Activated CD8-positive, alpha-beta memory T cell treated with anti-CD3 and anti-CD28 coated beads for 4 hours (primary cell): ENCODE data around the gene KCNK3.

Experiments
- DNase-seq, 2 donors: peaks; one replicate each; pipeline ENCODE4 v3.0.0-alpha.2; 2020; ENCODE audit warnings: low read depth in 2 of 2

The KCNK3 gene

GRCh38 chr2:26711457-26712161 is 19.1 kb downstream of the KCNK3 start:
- no peak for DNase-seq

- no peak for DNase-seq
Measured at GRCh38 chr2:26712486-26713465, 20.3 kb downstream of the KCNK3 start.

- DNase-seq, result no peak
Measured at GRCh38 chr2:26715528-26716270, 23.2 kb downstream of the KCNK3 start.

GRCh38 chr2:26716340-26716739 is 23.8 kb downstream of the KCNK3 start:
- no peak for DNase-seq

- no peak for DNase-seq
Measured at GRCh38 chr2:26716769-26717168, 24.2 kb downstream of the KCNK3 start.

- DNase-seq, result no peak
Measured at GRCh38 chr2:26717362-26717761, 24.8 kb downstream of the KCNK3 start.

- no peak for DNase-seq
Measured at GRCh38 chr2:26718949-26719686, 26.6 kb downstream of the KCNK3 start.

GRCh38 chr2:26720322-26721114 is 28.0 kb downstream of the KCNK3 start:
- DNase-seq, result no peak

- no peak for DNase-seq
Measured at GRCh38 chr2:26721115-26722032, 28.9 kb downstream of the KCNK3 start.

- DNase-seq, result no peak
Measured at GRCh38 chr2:26722328-26722727, 29.8 kb downstream of the KCNK3 start.

- DNase-seq, result no peak
Measured at GRCh38 chr2:26722911-26723310, 30.4 kb downstream of the KCNK3 start.

GRCh38 chr2:26723475-26723874 is 31.0 kb downstream of the KCNK3 start:
- no peak for DNase-seq

- DNase-seq, result no peak
Measured at GRCh38 chr2:26723991-26724750, 31.6 kb downstream of the KCNK3 start.

- no peak for DNase-seq
Measured at GRCh38 chr2:26724784-26725520, 32.4 kb downstream of the KCNK3 start.

- DNase-seq, result no peak
Measured at GRCh38 chr2:26725521-26725820, 32.9 kb downstream of the KCNK3 start.

GRCh38 chr2:26726228-26726627 is 33.7 kb downstream of the KCNK3 start:
- no peak for DNase-seq

- DNase-seq, result no peak
Measured at GRCh38 chr2:26727641-26728561, 35.4 kb downstream of the KCNK3 start.
